ELF-1 (cell line): Measurements from ENCODE around the gene FLT1.

Experiments used
- DNase-seq: peaks from one replicate; pipeline ENCODE4 v3.0.0-alpha.2; 2016; ENCODE audit warnings: low read depth, low spot score

Gene FLT1

GRCh38 chr13:28458051-28458450 lies 36.9 kb downstream of the FLT1 start:
- no peak for DNase-seq

GRCh38 chr13:28457521-28457920 lies 37.4 kb downstream of the FLT1 start:
- no peak for DNase-seq

GRCh38 chr13:28455580-28456194 lies 39.2 kb downstream of the FLT1 start:
- no peak for DNase-seq

- no peak for DNase-seq
Measured at GRCh38 chr13:28452755-28453154, 42.2 kb downstream of the FLT1 start.

- peak; percentile 75 for DNase-seq
Measured at GRCh38 chr13:28451482-28452217, 43.3 kb downstream of the FLT1 start.

GRCh38 chr13:28449826-28450773 lies 44.8 kb downstream of the FLT1 start:
- DNase-seq, result no peak

GRCh38 chr13:28448651-28449358 lies 46.1 kb downstream of the FLT1 start:
- no peak for DNase-seq

GRCh38 chr13:28447989-28448388 lies 46.9 kb downstream of the FLT1 start:
- no peak for DNase-seq

GRCh38 chr13:28447206-28447605 lies 47.7 kb downstream of the FLT1 start:
- DNase-seq, result no peak

GRCh38 chr13:28442839-28443238 lies 52.1 kb downstream of the FLT1 start:
- DNase-seq, result no peak

GRCh38 chr13:28441529-28441928 lies 53.4 kb downstream of the FLT1 start:
- no peak for DNase-seq

GRCh38 chr13:28440774-28441504 lies 54.0 kb downstream of the FLT1 start:
- DNase-seq, result no peak

GRCh38 chr13:28438598-28439334 lies 56.2 kb downstream of the FLT1 start:
- no peak for DNase-seq

GRCh38 chr13:28438067-28438466 lies 56.9 kb downstream of the FLT1 start:
- DNase-seq, result no peak

GRCh38 chr13:28435917-28436316 lies 59.0 kb downstream of the FLT1 start:
- no peak for DNase-seq

- DNase-seq, result no peak
Measured at GRCh38 chr13:28434926-28435325, 60.0 kb downstream of the FLT1 start.

- no peak for DNase-seq
Measured at GRCh38 chr13:28432816-28433560, 61.9 kb downstream of the FLT1 start.

GRCh38 chr13:28429685-28430290 lies 65.1 kb downstream of the FLT1 start:
- DNase-seq, result peak; percentile 21

- no peak for DNase-seq
Measured at GRCh38 chr13:28429096-28429495, 65.8 kb downstream of the FLT1 start.
